GM10847 (cell line): ENCODE results near the gene CCDC124.

Experiments
- POLR2A ChIP-seq: IDR thresholded peaks from 2 replicates; pipeline ENCODE4 v1.6.1; 2011; ENCODE audit not compliant: insufficient read length; ENCODE audit errors: extremely low read depth

The CCDC124 gene

DNA sequence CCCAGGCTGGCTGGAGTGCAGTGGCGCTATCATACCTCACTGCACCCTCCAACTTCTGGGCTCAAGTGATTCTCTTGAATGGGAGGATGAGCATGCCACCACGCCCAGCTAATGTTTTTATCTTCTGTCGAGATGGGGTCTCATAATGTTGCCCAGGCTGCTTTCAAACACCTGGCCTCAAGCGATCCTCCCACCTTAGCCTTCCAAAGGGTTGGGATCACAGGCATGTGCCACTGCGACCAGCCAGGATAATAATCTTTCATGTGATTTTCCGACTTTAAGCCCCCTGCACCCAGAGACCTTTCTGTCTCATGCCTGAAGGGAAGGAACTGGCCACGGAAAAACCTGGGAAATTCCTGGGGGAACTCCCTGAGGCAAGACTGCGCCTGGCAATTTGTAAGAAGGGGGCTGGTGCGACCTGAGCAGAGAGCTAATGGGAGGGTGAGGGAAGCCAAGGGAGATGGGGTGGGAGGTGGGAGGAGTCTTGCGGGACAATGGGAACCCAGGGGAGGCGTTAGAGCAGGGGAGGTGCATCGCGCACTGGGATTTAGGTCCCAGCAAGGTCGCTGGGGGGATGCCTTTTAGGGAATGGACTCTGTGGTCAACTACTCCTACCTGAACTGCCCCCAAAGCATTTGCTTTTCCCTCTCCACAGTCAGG is 1.2 kb upstream of the CCDC124 start:
- TF ChIP-seq POLR2A, result no peak

DNA sequence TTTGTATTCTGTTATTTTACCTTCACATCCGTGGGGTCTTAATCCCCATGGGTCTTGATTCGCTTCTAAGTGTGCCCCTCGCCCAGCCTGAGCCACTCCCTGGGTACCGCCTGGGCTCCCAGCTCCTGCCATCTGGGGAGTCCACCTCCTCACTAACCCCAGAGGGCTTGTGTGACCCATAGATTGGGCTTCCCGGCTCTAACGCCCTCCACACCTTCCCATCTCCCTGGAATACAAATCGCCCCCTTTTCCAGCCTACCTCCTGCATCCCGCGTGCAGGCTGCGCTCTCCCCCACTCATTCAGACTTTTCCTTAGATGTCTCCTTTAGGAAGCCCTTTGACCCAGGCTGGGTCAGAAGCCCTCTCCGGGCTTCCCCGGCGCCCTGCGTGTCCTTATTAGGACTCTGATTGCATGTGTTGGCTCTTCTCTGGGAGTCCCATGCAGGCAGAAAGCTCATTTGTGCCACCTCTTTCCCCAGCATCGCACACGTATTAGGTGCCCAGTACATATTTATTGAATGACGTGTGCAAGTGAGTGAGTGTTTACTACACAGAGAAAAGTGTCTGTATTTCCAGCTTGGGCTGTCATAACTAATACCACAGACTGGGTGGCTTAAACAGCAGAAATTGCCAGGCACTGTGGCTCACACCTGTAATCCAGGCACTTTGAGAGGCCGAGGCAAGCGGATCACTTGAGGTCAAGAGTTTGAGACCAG is 757 bp downstream of the CCDC124 start:
- no peak for TF ChIP-seq POLR2A

DNA sequence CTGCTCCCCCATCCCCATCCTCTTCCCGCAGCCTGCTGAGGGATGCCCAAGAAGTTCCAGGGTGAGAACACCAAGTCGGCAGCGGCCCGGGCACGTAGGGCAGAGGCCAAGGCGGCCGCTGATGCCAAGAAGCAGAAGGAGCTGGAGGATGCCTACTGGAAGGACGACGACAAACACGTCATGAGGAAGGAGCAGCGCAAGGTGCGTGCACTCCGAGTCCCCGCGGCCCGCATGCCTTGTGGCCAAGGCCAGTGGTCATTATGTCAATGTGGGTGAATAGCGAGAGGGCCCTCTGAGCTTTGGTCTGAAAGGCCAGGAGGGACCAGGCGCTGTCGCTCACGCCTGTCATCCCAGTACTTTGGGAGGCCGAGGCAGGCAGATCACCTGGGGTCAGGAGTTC is 3.6 kb downstream of the CCDC124 start:
- TF ChIP-seq POLR2A, result no peak

- no peak for TF ChIP-seq POLR2A
Measured at GRCh38 chr19:17937371-17937900, 4.6 kb downstream of the CCDC124 start.

GRCh38 chr19:17938092-17938845 is 5.5 kb downstream of the CCDC124 start:
- no peak for TF ChIP-seq POLR2A

DNA sequence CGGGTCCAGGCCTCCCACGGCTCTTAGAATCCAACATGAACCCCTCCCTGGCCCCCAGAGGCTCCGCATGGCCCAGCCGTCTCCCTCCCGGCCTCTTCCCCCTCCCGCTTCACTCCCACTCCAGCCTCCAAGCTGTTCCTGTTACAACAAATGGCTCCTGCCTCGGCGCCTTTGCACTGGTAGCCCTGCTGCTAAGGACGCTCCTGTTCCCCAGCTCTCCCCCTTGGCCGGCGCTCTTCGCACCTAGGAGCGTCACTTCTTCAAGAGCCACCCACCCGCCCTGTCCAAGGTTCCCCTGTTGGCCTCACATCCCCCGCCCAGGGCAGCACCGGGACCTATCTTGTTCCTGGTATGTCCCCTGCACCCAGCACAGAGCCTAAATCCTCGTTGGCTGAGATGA is 9.4 kb downstream of the CCDC124 start:
- TF ChIP-seq POLR2A, result no peak

DNA sequence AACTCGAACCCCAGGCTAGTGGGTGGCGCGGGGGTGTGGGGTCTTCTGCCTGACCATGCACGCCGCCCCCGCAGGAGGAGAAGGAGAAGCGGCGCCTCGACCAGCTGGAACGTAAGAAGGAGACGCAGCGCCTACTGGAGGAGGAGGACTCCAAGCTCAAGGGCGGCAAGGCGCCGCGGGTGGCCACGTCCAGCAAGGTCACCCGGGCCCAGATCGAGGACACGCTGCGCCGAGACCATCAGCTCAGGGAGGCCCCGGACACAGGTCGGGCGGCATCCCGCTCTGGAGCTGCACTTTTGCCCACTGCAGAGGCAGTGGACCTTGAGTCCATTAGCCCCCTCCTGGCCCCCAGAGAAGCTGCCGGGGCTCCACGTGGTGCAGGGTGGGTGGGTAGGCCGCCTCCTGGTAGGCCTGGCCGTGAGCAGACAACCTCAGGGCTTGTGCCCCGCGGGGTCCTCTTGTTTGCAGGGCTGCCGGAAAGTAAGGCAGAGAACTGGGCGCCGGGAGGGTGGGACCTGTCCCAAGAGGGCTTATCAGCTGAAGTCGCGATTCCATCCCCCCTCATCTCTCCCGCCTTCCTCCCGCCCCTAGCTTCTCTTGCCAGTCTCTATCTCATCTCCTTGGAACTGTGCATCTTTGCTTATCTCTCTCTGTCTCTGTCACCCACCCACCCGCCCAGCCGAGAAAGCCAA is 9.9 kb downstream of the CCDC124 start:
- TF ChIP-seq POLR2A, result no peak

GRCh38 chr19:17943274-17944221 is 10.7 kb downstream of the CCDC124 start:
- TF ChIP-seq POLR2A, result no peak

- TF ChIP-seq POLR2A, result no peak
Measured at GRCh38 chr19:17944301-17944700, 11.5 kb downstream of the CCDC124 start.

GRCh38 chr19:17946965-17947784 is 14.4 kb downstream of the CCDC124 start:
- no peak for TF ChIP-seq POLR2A

- no peak for TF ChIP-seq POLR2A
Measured at GRCh38 chr19:17947815-17948513, 15.1 kb downstream of the CCDC124 start.

DNA sequence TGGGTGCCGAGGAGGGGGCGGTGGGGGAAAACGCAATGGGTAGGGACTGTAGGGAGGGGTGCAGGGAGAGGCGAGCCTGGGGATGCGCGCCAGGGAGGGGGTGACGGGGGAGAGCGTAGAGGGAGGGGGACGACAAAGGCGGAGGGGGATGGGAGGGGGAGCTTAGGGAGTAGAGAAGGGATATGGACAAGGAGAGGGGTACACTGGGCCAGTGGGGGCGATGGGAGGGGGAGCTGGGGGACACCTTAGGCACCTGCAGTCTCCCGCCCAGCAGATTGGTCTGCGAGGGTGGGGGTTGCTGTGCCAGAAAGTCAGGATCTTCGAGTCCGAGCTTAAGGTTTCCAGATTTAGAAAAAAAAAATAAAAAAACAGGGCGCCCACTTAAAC is 15.7 kb downstream of the CCDC124 start:
- TF ChIP-seq POLR2A, result no peak

GRCh38 chr19:17948931-17949930 is 16.4 kb downstream of the CCDC124 start:
- TF ChIP-seq POLR2A, result no peak
